NCI-H82 (cell line): ENCODE measurements around the gene ZC3H14.
A peak's percentile ranks its signal among the peaks of the same experiment; 100 is the strongest.

ENCODE experiments used
- DNase-seq: peaks from one replicate; lab custom pipeline; 2025; lab: John Stamatoyannopoulos, UW

Gene ZC3H14

GRCh38 chr14:88552876-88553275 is 10.0 kb upstream of the ZC3H14 start:
- DNase-seq, result peak; percentile 6

- DNase-seq, result peak; percentile 35
Measured at GRCh38 chr14:88553886-88554456, 8.9 kb upstream of the ZC3H14 start.

- peak; percentile 73 for DNase-seq
Measured at GRCh38 chr14:88554457-88555286, 8.2 kb upstream of the ZC3H14 start, which contains the start of gene PTPN21. Gene PTPN21 (minus strand): TSS chr14:88555007. CDS start chr14:88550417, 4,590 bp downstream.

DNA sequence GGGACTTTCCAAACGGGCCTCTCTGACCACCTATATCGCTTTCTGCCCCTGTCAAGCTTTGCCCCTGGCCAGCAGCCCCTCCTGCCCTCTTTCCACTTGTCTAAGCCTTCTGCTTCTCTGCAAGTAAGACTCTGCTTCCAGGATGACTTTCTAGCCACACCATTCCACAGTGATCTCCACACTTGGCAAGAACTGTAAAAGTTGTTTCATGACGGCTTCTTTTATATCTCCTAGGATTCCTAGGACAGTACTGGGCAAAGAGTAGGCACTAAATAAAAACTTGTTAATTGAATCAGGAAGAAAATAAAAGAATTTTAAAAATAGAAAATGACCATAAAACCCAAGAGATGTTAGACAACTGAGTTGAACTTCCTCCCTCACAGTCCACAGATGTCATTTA is 6.3 kb upstream of the ZC3H14 start:
- no peak for DNase-seq

DNA sequence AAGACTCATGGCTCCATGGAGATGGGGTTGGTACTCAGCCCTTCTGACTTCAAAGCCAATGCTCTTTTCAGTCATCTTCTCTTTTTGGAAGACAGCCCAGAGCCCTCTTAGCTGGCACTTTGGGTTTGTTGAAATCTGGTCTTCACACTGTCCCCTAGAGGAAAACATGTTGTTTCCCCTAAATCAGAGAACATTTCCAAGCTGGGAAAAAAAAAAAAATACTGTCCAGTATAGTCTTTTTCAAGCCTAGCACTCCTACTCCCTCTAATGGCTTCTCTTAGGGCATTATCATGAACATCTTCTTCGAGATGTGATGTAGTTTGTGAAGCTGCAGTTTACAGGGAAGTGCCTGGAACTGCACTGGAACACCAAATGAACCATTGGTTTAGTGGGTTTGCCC is 3.0 kb upstream of the ZC3H14 start:
- peak; percentile 24 for DNase-seq

GRCh38 chr14:88562532-88562830 is 356 bp upstream of the ZC3H14 start:
- DNase-seq, result no peak

DNA sequence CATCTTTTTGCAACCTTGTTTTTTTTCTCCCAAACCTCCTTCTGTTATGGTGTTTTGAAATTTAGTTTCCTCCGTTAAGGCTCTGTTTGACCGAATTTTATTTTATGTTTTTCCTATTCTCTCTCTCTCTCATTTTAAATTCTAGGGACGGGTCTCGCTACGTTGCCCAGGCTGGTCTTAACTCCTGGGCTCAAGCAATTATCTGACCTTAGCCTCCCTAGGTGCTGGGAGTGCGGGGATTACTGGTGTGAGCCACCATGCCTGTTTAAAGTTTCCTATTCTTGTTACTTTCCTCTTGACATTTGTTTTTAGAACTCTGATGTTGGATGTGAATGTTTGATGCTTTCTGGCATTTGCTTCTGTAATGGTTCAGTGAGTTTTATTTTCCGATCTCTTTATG is 1.0 kb downstream of the ZC3H14 start:
- peak; percentile 24 for DNase-seq

GRCh38 chr14:88565427-88565826 is 2.6 kb downstream of the ZC3H14 start:
- no peak for DNase-seq

GRCh38 chr14:88568196-88568595 is 5.4 kb downstream of the ZC3H14 start:
- DNase-seq, result no peak

GRCh38 chr14:88572117-88572516 is 9.3 kb downstream of the ZC3H14 start:
- no peak for DNase-seq

GRCh38 chr14:88576222-88576621 is 13.4 kb downstream of the ZC3H14 start:
- no peak for DNase-seq

GRCh38 chr14:88584451-88584850 is 21.6 kb downstream of the ZC3H14 start:
- no peak for DNase-seq

- DNase-seq, result no peak
Measured at GRCh38 chr14:88588081-88588480, 25.2 kb downstream of the ZC3H14 start.

GRCh38 chr14:88590173-88590572 is 27.3 kb downstream of the ZC3H14 start:
- peak; percentile 5 for DNase-seq

DNA sequence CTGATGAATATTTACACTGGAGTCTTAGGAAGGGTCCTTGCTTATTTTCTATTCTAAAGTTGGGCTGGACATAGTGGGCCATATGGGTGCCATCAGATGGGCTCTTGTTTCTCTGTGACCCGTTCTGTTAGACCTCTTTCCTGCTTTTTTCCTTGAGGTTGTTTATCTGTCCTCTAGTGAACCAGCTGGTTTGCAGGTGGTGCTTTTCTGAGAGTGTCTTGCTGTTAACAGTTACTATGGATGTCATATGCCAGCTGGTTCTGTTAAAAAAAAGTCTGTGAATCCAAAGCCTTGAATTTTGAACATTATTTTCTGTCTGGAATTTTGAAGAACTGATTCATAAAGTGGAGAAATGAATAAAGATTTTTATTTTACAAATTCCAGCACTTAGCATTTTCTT is 29.2 kb downstream of the ZC3H14 start:
- no peak for DNase-seq

DNA sequence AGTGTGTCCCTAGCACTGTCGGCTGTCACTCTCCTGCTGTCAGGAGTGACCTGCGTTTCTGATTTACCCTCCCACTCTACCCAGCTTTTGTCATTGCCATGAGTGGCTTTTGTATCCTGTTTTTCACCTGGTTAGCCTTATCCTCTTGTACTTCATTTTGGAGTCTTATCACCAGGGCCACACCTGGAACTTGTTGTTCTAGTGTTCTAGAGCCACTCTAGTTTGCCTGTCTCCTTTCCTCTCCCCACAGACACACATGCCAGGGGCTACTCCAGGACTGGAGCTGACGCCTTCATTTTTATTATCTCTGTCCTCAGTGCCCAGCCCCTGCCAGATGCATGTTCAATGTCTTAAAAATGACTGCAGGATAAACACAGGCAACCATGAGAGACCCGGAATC is 34.2 kb downstream of the ZC3H14 start:
- no peak for DNase-seq

DNA sequence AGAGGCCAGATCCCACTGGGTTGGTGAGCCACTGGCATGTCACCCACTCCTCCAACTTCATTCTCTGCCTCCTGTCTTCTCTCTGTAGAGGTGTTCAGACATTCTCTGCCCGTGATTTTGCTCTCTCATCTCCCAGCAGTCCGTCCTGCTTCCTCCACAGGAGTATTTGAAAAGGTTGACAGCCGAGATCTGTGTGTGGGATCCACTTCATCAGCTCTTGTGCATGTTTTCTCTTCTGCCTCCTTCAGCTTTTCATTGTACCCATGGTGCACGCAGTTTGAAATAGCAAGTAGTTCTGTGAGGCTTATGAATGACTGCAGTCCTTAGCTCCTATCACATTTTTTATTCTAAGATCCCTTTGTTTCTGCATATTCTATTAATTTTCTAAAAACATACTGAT is 34.8 kb downstream of the ZC3H14 start:
- no peak for DNase-seq

- no peak for DNase-seq
Measured at GRCh38 chr14:88598097-88598675, 35.3 kb downstream of the ZC3H14 start.

DNA sequence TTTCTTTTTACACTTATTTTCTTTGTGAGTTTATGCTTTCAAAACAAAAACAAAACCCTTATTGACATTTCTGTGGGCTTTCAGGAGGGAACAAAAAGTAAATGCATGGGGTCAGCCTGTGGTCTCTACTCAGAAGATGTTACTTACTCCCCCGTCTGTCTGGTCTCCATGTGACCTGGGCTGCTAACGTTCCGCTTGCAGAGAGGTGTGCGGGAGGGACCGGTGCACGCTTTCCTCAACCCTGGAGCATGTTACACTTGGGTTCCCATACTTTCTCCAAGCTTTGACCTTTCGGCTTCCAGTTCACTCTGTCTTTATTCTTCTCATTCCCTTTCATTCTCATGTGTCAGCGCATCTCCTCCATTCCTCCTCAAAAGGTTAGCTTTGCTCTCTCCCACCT is 36.5 kb downstream of the ZC3H14 start:
- no peak for DNase-seq

DNA sequence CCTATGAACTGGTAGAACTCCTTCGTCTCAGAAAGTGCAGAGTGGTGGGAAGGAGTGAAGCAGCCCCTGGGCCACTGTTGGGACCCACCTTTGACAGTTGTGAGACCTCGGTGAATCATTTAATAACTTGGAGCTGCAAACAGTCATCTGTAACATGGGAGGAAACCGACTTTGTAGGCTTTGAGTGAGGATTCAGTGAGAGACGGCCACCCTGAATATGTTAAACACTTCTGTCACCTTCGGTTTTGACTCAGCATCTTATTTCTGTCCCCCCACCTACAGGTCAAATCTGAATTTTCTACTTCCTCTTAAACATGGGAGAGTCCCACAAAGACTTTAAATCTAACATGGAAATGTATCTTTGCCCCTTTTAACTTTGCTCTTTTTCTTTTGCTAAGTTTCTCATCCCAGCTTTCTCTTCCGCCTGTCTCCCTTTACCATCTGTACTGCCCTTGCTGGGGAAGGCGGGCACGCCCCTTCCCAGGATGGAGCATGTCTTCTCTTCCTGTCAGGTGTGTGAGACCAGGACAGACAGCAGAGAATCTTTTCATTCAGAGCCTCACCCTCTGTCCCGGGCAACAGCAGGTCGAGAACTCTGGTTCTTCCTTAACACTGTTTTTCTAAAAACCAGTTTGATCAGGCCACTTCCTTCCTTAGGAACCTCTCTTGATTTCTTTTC is 37.1 kb downstream of the ZC3H14 start:
- DNase-seq, result no peak

DNA sequence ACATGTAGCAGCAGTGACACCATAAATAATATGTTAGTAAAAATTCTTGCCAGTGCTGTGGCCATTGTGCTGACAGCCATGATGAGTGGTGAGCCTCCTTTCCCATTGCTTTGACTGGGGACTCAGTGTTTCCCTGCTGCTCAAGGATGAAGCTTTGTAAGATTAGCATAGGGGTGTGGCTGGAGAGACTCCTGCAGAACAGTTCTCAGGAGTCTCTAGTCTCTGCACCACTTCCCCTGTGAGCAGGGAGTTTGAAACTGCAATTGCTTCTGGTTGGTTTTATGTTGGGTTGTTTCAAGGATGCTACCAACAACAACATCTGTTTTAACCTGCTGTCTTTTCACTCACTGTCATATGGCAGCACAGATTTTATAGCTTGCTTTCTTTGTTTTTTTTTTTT is 41.4 kb downstream of the ZC3H14 start:
- DNase-seq, result peak; percentile 14

DNA sequence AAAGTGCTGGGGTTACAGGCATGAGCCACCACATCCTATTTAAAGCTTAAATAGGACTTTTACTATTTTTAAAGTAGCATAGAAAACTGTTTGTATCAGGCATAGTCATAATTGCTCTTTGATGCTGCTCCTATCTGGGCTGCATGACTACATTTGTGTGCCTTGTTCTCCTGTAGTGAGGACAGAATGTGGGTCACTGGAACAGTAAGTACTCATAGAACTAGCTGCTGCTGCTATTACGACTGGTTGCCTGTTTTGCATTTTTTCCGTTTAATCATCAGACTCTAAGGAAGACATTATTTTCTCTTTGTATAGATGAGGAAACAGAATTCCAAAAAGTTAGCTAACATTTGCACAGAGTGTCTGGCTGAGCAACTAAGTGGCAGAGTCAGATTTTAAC is 42.8 kb downstream of the ZC3H14 start:
- no peak for DNase-seq

DNA sequence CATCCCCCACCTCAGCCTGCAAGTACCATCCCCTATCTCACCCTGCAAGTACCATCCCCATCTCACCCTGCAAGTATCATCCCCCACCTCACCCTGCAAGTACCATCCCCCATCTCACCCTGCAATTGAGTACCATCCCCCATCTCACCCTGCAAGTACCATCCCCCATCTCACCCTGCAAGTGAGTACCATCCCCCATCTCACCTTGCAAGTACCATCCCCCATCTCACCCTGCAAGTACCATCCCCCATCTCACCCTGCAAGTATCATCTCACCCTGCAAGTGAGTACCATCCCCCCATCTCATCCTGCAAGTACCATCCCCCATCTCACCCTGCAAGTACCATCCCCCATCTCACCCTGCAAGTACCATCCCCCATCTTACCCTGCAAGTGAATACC is 45.0 kb downstream of the ZC3H14 start:
- DNase-seq, result no peak
